Activated CD4-positive, alpha-beta memory T cell treated with anti-CD3 and anti-CD28 coated beads for 36 hours (primary cell): Measurements from ENCODE around the gene SENP6. TPM values are rescaled to one million over a fixed set of nuclear protein-coding genes. Genes with fewer than 3 reads are reported as not detected.

Source experiments
- CTCF ChIA-PET: fragments of 350-600 bp; sonication (Branson Sonifier 250); formaldehyde crosslinking; loops from one replicate; lab custom pipeline; 2021; ENCODE audit warnings: antibody characterized with exemption, inconsistent platforms; lab: Charles Lee
- POLR2A ChIA-PET: fragments of 350-600 bp; sonication (Branson Sonifier 250); formaldehyde crosslinking; loops from one replicate; lab custom pipeline; 2021; ENCODE audit warnings: antibody characterized with exemption; lab: Charles Lee
- DNase-seq: peaks from one replicate; pipeline ENCODE4 v3.0.0-alpha.2; 2020
- H3K27ac Mint-ChIP-seq: one replicate; pipeline ENCODE4 v1.8.0; 2021; ENCODE audit warnings: mixed read lengths
- H3K27me3 Mint-ChIP-seq: one replicate; pipeline ENCODE4 v1.8.0; 2021; ENCODE audit warnings: mixed read lengths
- H3K36me3 Mint-ChIP-seq: one replicate; pipeline ENCODE4 v1.8.0; 2021; ENCODE audit warnings: mixed read lengths
- H3K4me1 Mint-ChIP-seq: one replicate; pipeline ENCODE4 v1.8.0; 2021; ENCODE audit warnings: low read depth, mixed read lengths
- H3K4me3 Mint-ChIP-seq: one replicate; pipeline ENCODE4 v1.8.0; 2021; ENCODE audit warnings: mild to moderate bottlenecking, mixed read lengths
- H3K9me3 Mint-ChIP-seq: one replicate; pipeline ENCODE4 v1.8.0; 2021; ENCODE audit warnings: mixed read lengths
- intact Hi-C: fragments of 100-400 bp; cut with micrococcal nuclease; formaldehyde crosslinking; loops from one replicate; pipeline ENCODE4 v1.15.1; 2023
- total RNA-seq, 2 experiments: library from RNA; stranded (reverse); gene quantifications; one replicate each; pipeline ENCODE4 v1.2.3, GENCODE V29; 2021

SENP6 gene
- total RNA-seq, 2 experiments from 2014 or later, result 57.1 to 59.4 TPM

DNA sequence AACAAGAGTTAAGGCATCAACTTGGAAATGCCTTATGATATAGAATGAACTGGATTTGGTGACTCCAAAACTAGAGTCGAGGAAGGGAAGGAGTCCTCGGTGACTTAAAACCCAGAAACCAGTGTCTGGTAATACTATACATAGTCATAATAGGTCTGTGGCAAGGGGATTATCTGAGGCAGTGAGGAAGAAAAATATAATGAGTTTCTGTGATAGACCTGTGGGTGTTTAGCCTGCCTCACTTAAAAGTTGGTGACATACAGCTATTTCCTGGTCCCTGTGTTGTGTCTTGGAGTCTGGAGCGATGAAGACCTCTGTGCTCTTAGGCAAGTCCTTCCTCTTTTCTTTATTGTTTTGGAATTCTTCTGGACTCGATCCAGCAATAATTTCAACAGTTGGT is 142.3 kb downstream of the SENP6 start:
- CTCF ChIA-PET, result no interaction called here
- H3K4me3 Mint-ChIP-seq, result no peak overlapping the region
- no peak overlapping the region for H3K27ac Mint-ChIP-seq
- H3K36me3 Mint-ChIP-seq, result no peaks in the 10 kb centered on the region
- peaks cover 4% of the 10 kb centered on the region for H3K4me1 Mint-ChIP-seq
- POLR2A ChIA-PET, result no interaction called here
- DNase-seq, result no peak
- intact Hi-C loops, result no loop called here
- no peaks in the 10 kb centered on the region for H3K9me3 Mint-ChIP-seq
- H3K27me3 Mint-ChIP-seq, result peaks cover 13% of the 10 kb centered on the region

DNA sequence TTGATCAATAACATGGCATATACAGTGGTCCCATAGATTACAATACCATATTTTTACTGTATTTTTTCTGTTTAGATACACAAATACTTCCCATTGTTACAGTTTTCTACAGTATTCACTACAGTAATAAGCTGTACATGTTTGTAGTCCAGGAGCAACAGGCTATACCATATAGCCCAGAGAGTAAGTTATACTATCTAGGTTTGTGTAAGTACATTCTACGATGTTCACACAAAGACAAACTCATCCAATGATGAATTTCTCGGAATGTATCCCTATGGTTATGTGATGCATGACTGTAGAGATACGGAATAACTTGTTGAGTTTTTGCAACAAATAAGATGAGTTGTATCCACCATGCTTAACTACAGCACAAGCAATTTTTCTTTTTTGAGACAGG is 143.7 kb downstream of the SENP6 start:
- no peak for DNase-seq
- ChIA-PET POLR2A (no interaction called here), CTCF (no interaction called here)
- no peaks in the 10 kb centered on the region for H3K36me3 Mint-ChIP-seq
- intact Hi-C loops, result loop anchor here (5.0 kb wide), 1 partner anchor 133 kb away; no protein-coding TSS in a partner anchor
- H3K4me1 Mint-ChIP-seq, result peaks cover 6% of the 10 kb centered on the region
- H3K27ac Mint-ChIP-seq, result no peak overlapping the region
- peaks cover 15% of the 10 kb centered on the region for H3K27me3 Mint-ChIP-seq
- H3K4me3 Mint-ChIP-seq, result no peak overlapping the region
- no peaks in the 10 kb centered on the region for H3K9me3 Mint-ChIP-seq

DNA sequence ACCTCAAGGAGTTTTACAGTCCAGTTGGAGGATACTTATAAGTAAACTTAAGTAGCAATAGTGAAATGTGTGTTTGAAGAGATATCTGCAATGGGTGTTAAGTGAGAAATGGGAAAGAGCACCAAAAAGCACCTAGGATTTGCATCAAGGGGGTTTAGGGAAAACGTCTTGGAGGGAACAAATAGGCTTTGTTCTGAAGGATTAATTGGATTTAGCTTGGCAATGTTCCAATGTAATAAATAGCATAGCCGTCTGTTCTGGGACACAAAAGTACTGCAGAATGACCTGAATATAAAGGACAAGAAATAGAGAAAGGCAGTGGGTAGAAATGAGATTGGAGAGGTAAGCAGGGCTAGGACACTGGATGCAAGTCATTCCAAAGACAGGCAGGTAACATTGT is 144.5 kb downstream of the SENP6 start:
- no peaks in the 10 kb centered on the region for H3K36me3 Mint-ChIP-seq
- intact Hi-C loops, result loop anchor here (5.0 kb wide), 1 partner anchor 134 kb away; no protein-coding TSS in a partner anchor
- CTCF ChIA-PET, result interaction anchor here (0.5 kb wide), 1 partner anchor 1933 kb away, joined by 3 read pairs; no protein-coding TSS in a partner anchor
- H3K27ac Mint-ChIP-seq, result no peak overlapping the region
- H3K4me3 Mint-ChIP-seq, result no peak overlapping the region
- no peaks in the 10 kb centered on the region for H3K9me3 Mint-ChIP-seq
- POLR2A ChIA-PET, result no interaction called here
- peaks cover 8% of the 10 kb centered on the region for H3K4me1 Mint-ChIP-seq
- no peak for DNase-seq
- H3K27me3 Mint-ChIP-seq, result peaks cover 18% of the 10 kb centered on the region

DNA sequence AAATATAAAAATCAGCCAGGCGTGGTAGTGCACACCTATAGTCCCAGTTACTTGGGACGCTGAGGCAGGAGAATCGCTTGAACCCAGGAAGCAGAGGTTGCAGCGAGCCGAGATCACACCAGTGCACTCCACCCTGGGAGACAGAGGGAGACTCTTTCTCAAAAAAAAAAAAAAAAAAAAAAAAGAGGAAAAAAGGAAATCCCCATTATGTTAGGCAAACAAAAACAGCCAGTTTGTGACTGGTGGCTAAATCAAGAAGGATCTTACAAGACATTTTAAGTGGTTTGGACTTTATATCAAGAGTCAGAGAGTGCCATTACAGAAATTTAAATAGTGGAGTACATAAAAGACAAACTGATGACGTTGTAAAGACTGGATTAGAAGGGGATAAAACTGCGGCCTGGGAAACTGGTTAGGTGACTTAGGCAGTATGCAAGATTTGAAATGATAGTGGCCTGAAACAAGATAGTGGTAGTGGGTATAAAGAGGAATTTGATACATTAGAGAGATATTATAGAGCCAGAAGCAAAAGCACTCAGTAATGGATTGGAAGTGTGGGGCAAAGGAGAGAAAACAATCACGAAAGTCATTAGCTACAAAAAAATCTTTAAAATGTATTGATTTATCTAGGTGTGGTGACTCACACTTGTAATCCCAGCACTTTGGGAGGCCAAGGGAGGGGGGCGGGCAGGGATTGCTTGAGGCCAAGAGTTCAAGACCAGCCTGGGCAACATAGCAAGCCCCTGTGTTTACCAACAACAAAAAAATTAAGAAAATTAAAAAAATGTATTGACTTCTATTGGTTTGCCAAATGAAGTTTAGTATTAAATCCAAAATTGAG is 145.7 kb downstream of the SENP6 start:
- intact Hi-C loops, result loop anchor here (5.0 kb wide), 1 partner anchor 135 kb away; no protein-coding TSS in a partner anchor

DNA sequence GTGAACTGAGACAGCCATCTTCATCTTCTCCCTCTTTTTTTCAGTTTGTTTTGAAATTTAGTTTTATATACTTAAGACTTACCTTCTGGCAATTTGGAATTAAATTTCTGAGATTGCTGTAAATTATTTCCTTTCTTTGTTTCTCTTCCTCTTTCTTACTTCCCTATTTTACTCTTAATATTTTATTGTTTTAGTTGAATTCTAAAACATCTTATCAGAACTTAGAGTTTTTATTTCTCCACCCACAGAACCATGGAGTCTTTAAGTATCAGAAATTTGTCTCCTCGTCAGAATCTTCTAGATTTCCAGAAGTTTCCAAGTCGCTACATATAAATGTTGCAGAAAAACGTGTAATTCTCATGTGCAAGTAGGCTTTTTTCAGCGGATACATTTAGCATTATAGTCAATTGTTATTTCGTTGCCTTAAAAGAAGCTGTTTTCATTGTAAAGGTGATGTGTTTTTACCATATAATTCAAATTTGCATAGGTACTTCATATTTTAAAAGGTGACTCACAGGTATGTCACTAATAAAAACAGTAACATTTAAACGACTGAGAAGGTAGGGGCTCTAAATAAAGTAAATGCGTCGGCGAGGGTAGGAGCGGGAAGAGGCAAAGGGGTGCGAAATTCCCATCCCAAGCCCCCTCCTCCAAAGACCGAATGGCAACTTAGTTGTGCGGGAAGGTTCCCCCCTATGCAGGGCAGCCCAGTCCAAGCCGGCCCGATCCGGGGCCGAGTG is 146.5 kb downstream of the SENP6 start:
- Mint-ChIP-seq H3K27ac (no peak overlapping the region), H3K4me3 (peak overlapping the region; percentile 81), H3K9me3 (no peaks in the 10 kb centered on the region), H3K27me3 (peaks cover 18% of the 10 kb centered on the region), H3K4me1 (peaks cover 11% of the 10 kb centered on the region), H3K36me3 (no peaks in the 10 kb centered on the region)
- intact Hi-C loops, result loop anchor here (1.0 to 5.0 kb wide), 2 partner anchors 83 to 136 kb away; no protein-coding TSS in a partner anchor
- POLR2A ChIA-PET, result interaction anchor here (0.6 kb wide), 1 partner anchor 463 kb away, joined by 3 read pairs; no protein-coding TSS in a partner anchor
- no peak for DNase-seq
- CTCF ChIA-PET, result no interaction called here

More for the DNA sequence above, 145.7 kb downstream of the SENP6 start:
- Mint-ChIP-seq H3K27ac (no peak overlapping the region), H3K4me3 (no peak overlapping the region), H3K36me3 (no peaks in the 10 kb centered on the region), H3K27me3 (peaks cover 18% of the 10 kb centered on the region), H3K4me1 (peaks cover 10% of the 10 kb centered on the region), H3K9me3 (no peaks in the 10 kb centered on the region)
- ChIA-PET POLR2A (interaction anchor here (0.6 kb wide), 1 partner anchor 462 kb away, joined by 3 read pairs; no protein-coding TSS in a partner anchor), CTCF (no interaction called here)
- no peak for DNase-seq

DNA sequence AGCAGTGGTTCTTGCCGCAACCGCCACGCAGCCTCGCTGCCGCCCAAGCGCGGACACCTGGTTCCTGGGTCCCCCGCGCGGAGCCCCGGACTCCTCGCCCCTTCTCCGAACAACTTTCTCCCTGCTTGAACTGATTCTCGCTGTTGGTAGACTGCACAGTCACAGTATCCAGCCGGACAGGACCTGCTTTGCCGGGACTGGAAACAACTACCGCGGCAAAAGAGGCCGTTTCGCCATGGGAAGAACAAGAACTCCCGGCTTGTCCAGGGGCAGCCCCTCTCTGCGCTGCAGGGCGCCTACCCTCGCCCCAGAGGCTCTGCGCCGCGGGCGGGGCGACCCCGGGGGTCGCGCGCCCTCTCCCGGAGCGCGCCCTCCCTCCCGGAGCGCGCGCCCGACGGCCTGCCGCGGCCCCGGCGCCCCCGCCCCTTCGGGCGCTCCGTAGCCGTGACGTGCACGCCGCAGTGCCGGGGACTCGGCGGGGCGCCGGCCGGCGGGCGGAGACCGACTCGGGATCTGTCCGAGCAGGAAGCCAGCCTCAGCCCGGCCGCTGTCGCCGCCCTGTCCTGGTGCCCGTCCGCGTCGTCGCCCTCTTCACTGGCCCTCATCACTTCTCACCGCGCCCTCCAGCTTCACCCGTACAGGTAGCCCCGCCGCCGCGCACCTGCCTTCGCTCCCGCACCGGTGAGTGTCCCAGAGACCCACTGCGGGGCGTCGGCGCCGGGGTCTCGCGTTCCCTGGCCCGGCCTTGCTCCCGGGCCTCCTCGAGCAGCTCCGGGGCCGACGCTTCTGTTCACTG is 147.3 kb downstream of the SENP6 start, which contains the start of gene MYO6:
Gene MYO6 (plus strand): TSS at position 497 of the 796 bp plus-strand sequence. CDS start 68,309 bp downstream, outside the sequence.
- Mint-ChIP-seq H3K4me3 (peak within 1 kb of the TSS; percentile 88), H3K4me1 (peaks cover 11% of the 10 kb centered on the region), H3K9me3 (no peaks in the 10 kb centered on the region), H3K36me3 (no peaks in the 10 kb centered on the region), H3K27ac (no peak within 1 kb of the TSS), H3K27me3 (peaks cover 18% of the 10 kb centered on the region)
- CTCF ChIA-PET, result no interaction called here
- POLR2A ChIA-PET, result no interaction called here
- intact Hi-C loops, result loop anchor here (1.0 to 5.0 kb wide), 2 partner anchors 82 to 137 kb away; no protein-coding TSS in a partner anchor
- peak; percentile 60 for DNase-seq

DNA sequence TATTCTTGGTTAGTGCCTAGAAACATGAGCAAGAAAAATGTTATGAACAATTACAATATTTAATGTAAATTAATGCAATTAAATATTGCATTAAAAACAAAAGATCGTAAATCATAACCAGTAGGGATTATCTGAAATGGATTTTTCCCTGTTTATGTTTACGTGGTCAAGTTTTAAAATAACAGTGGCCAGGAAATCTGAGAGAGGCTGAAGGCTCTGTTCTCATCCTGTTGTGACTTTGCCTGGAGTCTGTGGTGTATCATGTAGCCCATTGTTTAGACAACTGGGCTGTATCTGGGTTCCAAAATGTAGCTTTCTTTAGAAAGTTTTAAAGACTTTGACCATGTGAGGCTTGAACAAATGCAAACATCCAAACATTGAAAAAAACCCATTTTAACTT is 149.8 kb downstream of the SENP6 start:
- peaks cover 12% of the 10 kb centered on the region for H3K27me3 Mint-ChIP-seq

DNA sequence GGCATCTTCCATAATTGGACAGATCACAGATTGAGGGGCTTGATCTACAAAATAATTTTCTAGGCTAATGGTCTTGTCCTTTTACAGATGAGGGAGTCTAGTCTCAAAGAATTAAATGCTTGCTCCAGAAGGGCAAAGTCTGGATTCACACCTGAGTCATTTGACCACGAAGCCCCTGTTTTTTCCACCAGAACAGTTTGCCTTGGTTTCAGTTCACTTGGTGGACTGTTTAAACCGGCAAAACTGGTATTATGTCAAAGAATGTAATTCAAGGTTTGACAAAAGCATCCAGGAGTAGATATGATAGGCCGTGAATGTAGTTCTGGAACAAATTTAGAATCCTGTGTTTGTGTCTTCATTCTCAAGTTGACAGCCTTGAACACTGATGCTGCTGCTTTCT is 150.7 kb downstream of the SENP6 start:
- Mint-ChIP-seq H3K4me3 (no peak overlapping the region), H3K4me1 (peaks cover 11% of the 10 kb centered on the region), H3K36me3 (no peaks in the 10 kb centered on the region), H3K27me3 (peaks cover 10% of the 10 kb centered on the region), H3K27ac (no peak overlapping the region), H3K9me3 (no peaks in the 10 kb centered on the region)
- intact Hi-C loops, result no loop called here
- ChIA-PET CTCF (no interaction called here), POLR2A (no interaction called here)
- no peak for DNase-seq

More for the DNA sequence above, 149.8 kb downstream of the SENP6 start:
- POLR2A ChIA-PET, result no interaction called here
- intact Hi-C loops, result no loop called here
- Mint-ChIP-seq H3K27ac (no peak overlapping the region), H3K36me3 (no peaks in the 10 kb centered on the region), H3K9me3 (no peaks in the 10 kb centered on the region), H3K4me1 (peaks cover 11% of the 10 kb centered on the region), H3K4me3 (no peak overlapping the region)
- DNase-seq, result no peak
- CTCF ChIA-PET, result no interaction called here

DNA sequence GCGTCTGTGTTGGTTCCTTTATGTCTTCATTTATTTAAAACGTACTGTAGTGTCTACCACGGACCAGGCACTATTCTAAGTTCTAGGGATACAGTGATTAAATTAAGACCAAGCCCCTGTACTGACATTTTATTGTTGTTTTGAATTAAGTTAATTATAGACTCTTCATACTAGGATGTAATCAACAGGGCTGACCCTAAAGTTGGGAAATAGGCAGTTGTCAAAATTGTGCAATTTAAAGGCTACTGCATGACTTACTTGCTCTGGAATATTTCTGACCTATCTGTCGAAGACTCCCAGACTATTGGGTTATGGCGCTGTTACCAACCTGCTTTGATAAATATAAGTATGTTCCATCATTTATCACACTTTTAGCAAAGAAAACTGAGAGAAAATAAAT is 154.0 kb downstream of the SENP6 start:
- H3K4me3 Mint-ChIP-seq, result no peak overlapping the region
- peaks cover 4% of the 10 kb centered on the region for H3K27me3 Mint-ChIP-seq
- H3K36me3 Mint-ChIP-seq, result no peaks in the 10 kb centered on the region
- H3K27ac Mint-ChIP-seq, result no peak overlapping the region
- H3K4me1 Mint-ChIP-seq, result peaks cover 5% of the 10 kb centered on the region
- POLR2A ChIA-PET, result no interaction called here
- CTCF ChIA-PET, result no interaction called here
- no peaks in the 10 kb centered on the region for H3K9me3 Mint-ChIP-seq
- no peak for DNase-seq
- intact Hi-C loops, result no loop called here

DNA sequence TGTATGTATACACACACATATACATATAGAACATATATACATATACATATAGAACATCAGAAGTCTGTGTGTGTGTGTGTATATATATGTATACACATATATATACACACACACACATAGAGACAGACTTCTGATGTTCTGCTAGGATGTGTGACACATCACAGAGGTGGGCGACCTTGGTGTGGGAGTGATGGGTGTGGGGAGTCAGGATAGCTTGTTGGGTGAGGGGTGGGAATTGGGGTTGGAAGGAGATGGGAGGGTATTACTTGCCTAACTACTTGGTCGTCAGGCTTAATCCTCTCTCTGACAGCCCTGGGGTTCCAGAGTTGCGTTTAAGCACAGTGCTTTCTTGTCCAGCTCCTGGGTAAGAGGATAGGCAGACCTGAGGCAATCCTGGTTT is 155.6 kb downstream of the SENP6 start:
- CTCF ChIA-PET, result interaction anchor here (0.7 kb wide), 1 partner anchor 136 kb away, joined by 4 read pairs; no protein-coding TSS in a partner anchor
- Mint-ChIP-seq H3K27me3 (peaks cover 1% of the 10 kb centered on the region), H3K4me1 (peaks cover 2% of the 10 kb centered on the region), H3K27ac (no peak overlapping the region), H3K9me3 (no peaks in the 10 kb centered on the region), H3K4me3 (no peak overlapping the region), H3K36me3 (no peaks in the 10 kb centered on the region)
- POLR2A ChIA-PET, result no interaction called here
- intact Hi-C loops, result no loop called here
- DNase-seq, result no peak

DNA sequence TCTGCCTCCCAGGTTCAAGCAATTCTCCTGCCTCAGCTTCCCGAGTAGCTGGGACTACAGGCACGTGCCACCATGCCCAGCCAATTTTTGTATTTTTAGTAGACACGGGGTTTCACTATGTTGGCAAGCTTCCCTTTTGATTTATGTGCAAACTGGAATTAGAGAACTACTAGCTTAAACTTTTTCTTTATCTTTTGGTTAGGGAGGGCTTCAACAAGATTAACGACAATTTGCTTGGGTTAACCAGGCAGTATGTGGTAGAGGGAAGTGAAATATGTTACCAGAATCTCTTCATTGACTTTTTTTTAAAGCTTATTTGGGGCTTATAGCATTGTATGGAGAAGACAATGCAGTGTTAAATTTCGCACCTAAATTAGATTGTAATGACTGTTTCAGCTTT is 156.4 kb downstream of the SENP6 start:
- Mint-ChIP-seq H3K27me3 (peaks cover 1% of the 10 kb centered on the region), H3K4me1 (no peaks in the 10 kb centered on the region), H3K4me3 (no peak overlapping the region), H3K9me3 (no peaks in the 10 kb centered on the region), H3K36me3 (no peaks in the 10 kb centered on the region), H3K27ac (no peak overlapping the region)
- DNase-seq, result no peak
- intact Hi-C loops, result no loop called here
- POLR2A ChIA-PET, result interaction anchor here (0.6 kb wide), 1 partner anchor 8 kb away, joined by 6 read pairs; no protein-coding TSS in a partner anchor
- CTCF ChIA-PET, result interaction anchor here (0.7 kb wide), 1 partner anchor 135 kb away, joined by 4 read pairs; no protein-coding TSS in a partner anchor
